Right atrium auricular region (tissue), 2 donors: ENCODE results near the gene DMWD. TPM values are rescaled to one million over a fixed set of nuclear protein-coding genes. Genes with fewer than 3 reads are reported as not detected.

Experiments used
- DNase-seq: peaks from one replicate; pipeline ENCODE4 v3.0.0-alpha.2; 2019; ENCODE audit warnings: low spot score
- H3K27ac ChIP-seq, 2 donors: fragments of 200-600 bp; sonication (generic); 1 replicate in 1 of 2; 2 replicates in 1 of 2; pipeline ENCODE4 v1.5.1; 2016 to 2019
- H3K27me3 ChIP-seq, 2 donors: fragments of 200-600 bp; sonication (generic); one replicate each; pipeline versions ENCODE4 v1.5.1 to v1.6.0; 2017 to 2019
- H3K36me3 ChIP-seq: fragments of 200-600 bp; sonication (generic); one replicate; pipeline ENCODE4 v1.5.1; 2016
- H3K4me1 ChIP-seq, 2 donors: fragments of 200-600 bp; sonication (generic); one replicate each; pipeline versions ENCODE4 v1.5.1 to v1.6.0; 2017 to 2019
- H3K4me3 ChIP-seq, 2 donors: fragments of 200-600 bp; sonication (generic); 1 replicate in 1 of 2; 2 replicates in 1 of 2; pipeline ENCODE4 v1.5.1; 2017 to 2019; ENCODE audit warnings: mild to moderate bottlenecking in 1 of 2, moderate library complexity in 1 of 2
- H3K9me3 ChIP-seq, 2 donors: fragments of 200-600 bp; sonication (generic); one replicate each; pipeline ENCODE4 v1.5.1; 2019
- CTCF ChIP-seq, 2 donors: fragments of 200-600 bp; sonication (generic); IDR thresholded peaks; one replicate each; pipeline ENCODE4 v1.5.1; 2019; ENCODE audit warnings: antibody characterized with exemption in 2 of 2
- total RNA-seq, 2 donors: library from RNA; depleted of rRNA; stranded (reverse); fragments of >200 nt; gene quantifications; one replicate each; pipeline ENCODE4 v1.1.0, GENCODE V29; 2016

Gene DMWD
- total RNA-seq, 2 donors from 2014 or later, result 41.5 to 55.9 TPM

GRCh38 chr19:45768984-45769782, 23.5 kb downstream of the DMWD start, which contains the start of gene SIX5:
TSS of gene SIX5 (minus strand) at chr19:45769252. CDS start at chr19:45768844, 408 bp downstream.
- H3K4me1 ChIP-seq, result peaks cover 0 to 55% of the 10 kb centered on the region in 2 donors
- peaks cover 6% of the 10 kb centered on the region for H3K36me3 ChIP-seq
- H3K9me3 ChIP-seq, result no peaks in the 10 kb centered on the region
- peak within 1 kb of the TSS; percentile 69 to 74 for H3K4me3 ChIP-seq
- peak within 1 kb of the TSS; percentile 93 to 96 for H3K27ac ChIP-seq
- TF ChIP-seq CTCF (IDR thresholded peaks at IDR 0.05), result no peak
- DNase-seq, result peak; percentile 98
- H3K27me3 ChIP-seq, result no peaks in the 10 kb centered on the region

GRCh38 chr19:45768655-45768983, 24.0 kb downstream of the DMWD start:
- Histone ChIP-seq H3K27ac (peak overlapping the region; percentile 93 to 96), H3K27me3 (no peaks in the 10 kb centered on the region), H3K36me3 (peaks cover 6% of the 10 kb centered on the region), H3K4me3 (peak overlapping the region; percentile 69 to 74), H3K4me1 (peaks cover 0 to 61% of the 10 kb centered on the region in 2 donors), H3K9me3 (no peaks in the 10 kb centered on the region)
- no peak for DNase-seq
- TF ChIP-seq CTCF (IDR thresholded peaks at IDR 0.05), result no peak

GRCh38 chr19:45767881-45768654, 24.6 kb downstream of the DMWD start:
- peak; percentile 71 for DNase-seq
- H3K4me3 ChIP-seq, result peak overlapping the region; percentile 69 to 74
- H3K9me3 ChIP-seq, result no peaks in the 10 kb centered on the region
- H3K27me3 ChIP-seq, result no peaks in the 10 kb centered on the region
- H3K36me3 ChIP-seq, result peaks cover 6% of the 10 kb centered on the region
- peaks cover 0 to 67% of the 10 kb centered on the region in 2 donors for H3K4me1 ChIP-seq
- peak overlapping the region; percentile 93 to 96 for H3K27ac ChIP-seq
- no peak for TF ChIP-seq CTCF (IDR thresholded peaks at IDR 0.05)

DNA sequence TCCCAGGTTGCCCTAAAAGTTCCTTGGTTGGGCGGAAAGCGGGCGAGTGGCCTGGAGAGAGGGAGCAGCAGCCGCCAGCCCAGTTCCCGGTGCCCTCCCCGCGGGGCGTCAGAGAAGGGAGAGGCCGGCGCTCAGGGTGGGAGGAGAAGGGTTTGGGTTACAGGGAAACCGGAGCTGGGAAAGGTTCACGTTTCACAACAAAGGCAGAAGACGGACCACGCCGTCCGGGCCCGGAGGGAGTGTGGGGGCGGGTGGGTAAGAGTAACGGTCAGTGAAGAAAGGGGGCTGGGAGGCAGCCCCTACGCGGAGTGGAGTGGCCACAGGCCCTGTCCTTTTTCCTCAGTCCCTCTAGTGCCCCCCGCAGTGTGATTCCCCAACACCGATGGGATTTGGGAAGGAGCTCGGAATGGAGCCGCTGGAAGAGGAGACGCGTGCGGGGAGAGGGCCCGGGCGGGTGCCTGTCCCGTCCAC, 25.2 kb downstream of the DMWD start:
- Histone ChIP-seq H3K27me3 (no peaks in the 10 kb centered on the region), H3K4me1 (peaks cover 0 to 73% of the 10 kb centered on the region in 2 donors), H3K4me3 (peak overlapping the region; percentile 69 to 74), H3K36me3 (peaks cover 6% of the 10 kb centered on the region), H3K27ac (peak overlapping the region; percentile 93 to 96), H3K9me3 (no peaks in the 10 kb centered on the region)
- no peak for TF ChIP-seq CTCF (IDR thresholded peaks at IDR 0.05)
- DNase-seq, result peak; percentile 77

DNA sequence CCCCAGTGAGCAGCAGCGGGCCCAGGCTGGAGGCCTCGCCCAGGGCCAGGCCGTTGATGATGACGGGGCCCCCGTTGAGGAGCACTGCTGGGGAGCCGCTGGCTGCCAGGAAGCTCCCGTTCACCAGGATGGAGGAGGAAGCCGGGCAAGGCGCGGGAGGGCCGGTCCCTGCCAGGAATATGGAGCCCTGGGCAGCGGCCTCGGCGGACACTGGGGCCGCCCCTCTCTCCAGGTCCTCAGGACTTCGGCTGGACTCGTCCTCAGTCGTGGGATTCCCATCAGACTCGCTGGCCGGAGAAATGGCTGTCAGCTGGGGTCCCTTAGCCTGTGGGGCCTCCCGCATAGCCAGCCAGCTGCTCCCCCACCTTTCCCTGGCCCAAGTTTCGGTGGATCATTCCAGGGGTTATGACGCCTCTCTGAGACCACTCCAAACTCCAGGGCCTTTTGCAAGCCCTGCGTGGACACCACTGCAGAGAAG, 25.7 kb downstream of the DMWD start:
- DNase-seq, result peak; percentile 68
- no peaks in the 10 kb centered on the region for H3K27me3 ChIP-seq
- H3K4me3 ChIP-seq, result peak overlapping the region; percentile 69 to 74
- peak overlapping the region; percentile 93 to 96 for H3K27ac ChIP-seq
- TF ChIP-seq CTCF (IDR thresholded peaks at IDR 0.05), result no peak
- H3K9me3 ChIP-seq, result no peaks in the 10 kb centered on the region
- H3K4me1 ChIP-seq, result peaks cover 0 to 77% of the 10 kb centered on the region in 2 donors
- peaks cover 6% of the 10 kb centered on the region for H3K36me3 ChIP-seq
